AG04449 (cell line): ENCODE results near the gene FHAD1.

ENCODE experiments used
- CTCF ChIA-PET: fragments of 350-600 bp; formaldehyde crosslinking; extraction: SDS; loops from one replicate; lab custom pipeline; 2021; ENCODE audit warnings: antibody characterized with exemption; lab: Yijun Ruan, JAX
- POLR2A ChIA-PET: fragments of 400-600, 350-600 bp; formaldehyde crosslinking; extraction: SDS; loops from one replicate; lab custom pipeline; 2020; ENCODE audit warnings: antibody characterized with exemption, inconsistent platforms; lab: Yijun Ruan, JAX
- DNase-seq: peaks from one replicate; pipeline ENCODE4 v3.0.0-alpha.2; 2010; ENCODE audit warnings: low read depth, low spot score
- H3K4me3 ChIP-seq: 2 replicates; pipeline ENCODE4 v1.5.1; 2011; ENCODE audit warnings: low read depth, mild to moderate bottlenecking, control low read depth, low read length
- TF ChIP-seq, protein P1 (sequence below): IDR thresholded peaks from one replicate; pipeline ENCODE4 v1.5.1; 2011; ENCODE audit warnings: mild to moderate bottlenecking, moderate library complexity, low read length, control low read depth, inconsistent platforms; ENCODE audit not compliant: insufficient read depth; ENCODE audit errors: missing control alignments

FHAD1 gene

DNA sequence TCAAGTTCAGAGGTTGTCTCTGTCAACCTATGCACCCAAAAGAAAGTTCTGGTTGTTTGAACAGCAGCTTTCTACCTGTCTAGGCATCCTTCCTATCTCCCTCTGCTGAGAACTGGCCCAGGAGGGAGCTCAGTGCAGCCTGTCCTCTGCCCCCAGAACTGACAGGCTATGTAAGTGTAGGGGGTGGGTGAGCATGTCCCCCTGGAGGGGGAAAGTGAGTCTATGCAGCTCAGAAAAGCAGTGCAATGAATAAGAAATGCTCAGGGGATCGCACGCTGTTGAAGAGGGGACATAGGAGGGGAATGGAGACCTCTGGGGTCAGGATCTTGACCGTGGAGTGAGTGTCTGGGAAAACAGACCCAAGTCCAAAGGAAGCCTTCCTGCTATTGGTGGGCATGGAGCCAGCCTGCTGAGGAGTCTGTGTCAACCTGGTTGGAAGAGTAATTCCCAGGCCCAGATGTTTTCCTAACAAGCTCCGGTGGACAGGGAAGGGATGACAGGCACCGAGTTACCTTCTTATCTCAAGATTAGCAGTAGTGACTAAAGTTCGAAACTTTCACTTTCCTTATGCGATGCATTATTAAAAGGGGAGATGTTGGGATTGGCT lies 26.1 kb upstream of the FHAD1 start:
- no peak overlapping the region for H3K4me3 ChIP-seq
- TF ChIP-seq, protein P1, sequence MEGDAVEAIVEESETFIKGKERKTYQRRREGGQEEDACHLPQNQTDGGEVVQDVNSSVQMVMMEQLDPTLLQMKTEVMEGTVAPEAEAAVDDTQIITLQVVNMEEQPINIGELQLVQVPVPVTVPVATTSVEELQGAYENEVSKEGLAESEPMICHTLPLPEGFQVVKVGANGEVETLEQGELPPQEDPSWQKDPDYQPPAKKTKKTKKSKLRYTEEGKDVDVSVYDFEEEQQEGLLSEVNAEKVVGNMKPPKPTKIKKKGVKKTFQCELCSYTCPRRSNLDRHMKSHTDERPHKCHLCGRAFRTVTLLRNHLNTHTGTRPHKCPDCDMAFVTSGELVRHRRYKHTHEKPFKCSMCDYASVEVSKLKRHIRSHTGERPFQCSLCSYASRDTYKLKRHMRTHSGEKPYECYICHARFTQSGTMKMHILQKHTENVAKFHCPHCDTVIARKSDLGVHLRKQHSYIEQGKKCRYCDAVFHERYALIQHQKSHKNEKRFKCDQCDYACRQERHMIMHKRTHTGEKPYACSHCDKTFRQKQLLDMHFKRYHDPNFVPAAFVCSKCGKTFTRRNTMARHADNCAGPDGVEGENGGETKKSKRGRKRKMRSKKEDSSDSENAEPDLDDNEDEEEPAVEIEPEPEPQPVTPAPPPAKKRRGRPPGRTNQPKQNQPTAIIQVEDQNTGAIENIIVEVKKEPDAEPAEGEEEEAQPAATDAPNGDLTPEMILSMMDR: no peak
- POLR2A ChIA-PET: no interaction called here
- CTCF ChIA-PET: interaction anchor here (0.8 to 1.1 kb wide), 2 partner anchors 16 to 52 kb away, joined by 3 to 4 read pairs; no protein-coding TSS in a partner anchor
- DNase-seq: no peak

DNA sequence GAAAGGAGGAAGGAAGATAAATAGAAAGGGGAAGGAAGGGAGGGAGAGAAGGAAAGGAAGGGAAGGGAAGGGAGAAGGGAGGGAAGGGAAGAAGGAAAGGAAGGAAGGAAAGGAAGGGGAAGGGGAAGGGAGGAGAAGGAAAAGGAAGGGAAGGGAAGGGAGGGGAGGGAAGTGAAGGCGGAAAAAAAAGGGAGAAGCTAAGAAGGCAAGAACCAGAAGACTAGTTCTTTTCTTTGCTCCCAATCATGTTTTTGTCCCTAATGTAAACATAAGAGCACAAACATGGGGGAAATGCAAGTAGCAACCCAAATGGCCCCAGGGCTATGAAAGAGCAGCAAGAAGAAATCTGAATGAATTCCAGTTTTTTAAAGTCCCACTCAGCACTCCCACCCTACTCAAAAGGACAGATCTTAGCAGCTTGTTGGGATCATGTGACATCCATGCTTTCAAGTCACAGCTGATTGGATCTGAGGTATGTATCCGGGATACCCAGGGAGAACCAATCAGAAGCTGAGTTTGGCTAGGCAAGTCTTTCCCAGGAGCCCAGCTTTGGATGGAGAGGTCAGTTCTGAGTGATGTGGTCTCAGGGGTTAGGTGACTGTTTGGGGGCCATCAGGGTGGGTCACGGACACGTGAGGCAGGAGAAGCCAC lies 24.2 kb upstream of the FHAD1 start:
- DNase-seq: no peak
- CTCF ChIA-PET: interaction anchor here (0.7 to 1.8 kb wide), 3 partner anchors 13 to 81 kb away, joined by 3 to 4 read pairs (median 3); no protein-coding TSS in a partner anchor
- POLR2A ChIA-PET: no interaction called here
- TF ChIP-seq, protein P1: no peak
- no peak overlapping the region for H3K4me3 ChIP-seq

DNA sequence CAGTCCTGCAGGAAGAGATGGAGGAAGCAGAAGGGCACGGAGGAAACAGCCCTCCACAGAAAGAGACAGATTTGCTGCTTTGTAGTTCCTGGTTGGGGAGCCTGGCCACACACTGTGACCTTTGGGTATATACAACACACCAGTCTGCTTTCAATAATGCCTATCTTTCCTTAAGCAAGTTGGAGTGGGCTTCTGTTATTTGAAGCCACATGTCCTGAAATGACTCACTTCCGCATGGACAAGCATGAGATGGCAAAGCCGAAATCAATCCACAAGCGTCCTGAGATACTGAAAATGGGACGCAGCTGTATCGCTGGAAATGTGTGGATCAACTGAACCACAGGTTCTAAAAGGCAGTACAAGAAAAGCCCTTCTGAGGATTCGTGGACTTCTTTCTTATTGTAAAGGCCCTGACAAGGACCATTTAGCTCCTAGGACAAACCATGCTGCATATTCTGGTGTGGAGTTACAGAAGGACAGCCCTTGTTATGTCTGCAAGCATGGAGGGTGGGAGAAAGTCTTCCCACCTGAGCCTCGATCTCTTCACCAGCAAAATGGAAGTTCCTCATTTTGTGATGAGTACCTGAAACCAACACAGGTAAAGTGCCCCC lies 22.7 kb upstream of the FHAD1 start:
- H3K4me3 ChIP-seq: no peak overlapping the region
- TF ChIP-seq, protein P1: no peak
- no peak for DNase-seq
- POLR2A ChIA-PET: no interaction called here
- CTCF ChIA-PET: interaction anchor here (1.1 to 1.8 kb wide), 2 partner anchors 13 to 15 kb away, joined by 3 to 4 read pairs; no protein-coding TSS in a partner anchor

DNA sequence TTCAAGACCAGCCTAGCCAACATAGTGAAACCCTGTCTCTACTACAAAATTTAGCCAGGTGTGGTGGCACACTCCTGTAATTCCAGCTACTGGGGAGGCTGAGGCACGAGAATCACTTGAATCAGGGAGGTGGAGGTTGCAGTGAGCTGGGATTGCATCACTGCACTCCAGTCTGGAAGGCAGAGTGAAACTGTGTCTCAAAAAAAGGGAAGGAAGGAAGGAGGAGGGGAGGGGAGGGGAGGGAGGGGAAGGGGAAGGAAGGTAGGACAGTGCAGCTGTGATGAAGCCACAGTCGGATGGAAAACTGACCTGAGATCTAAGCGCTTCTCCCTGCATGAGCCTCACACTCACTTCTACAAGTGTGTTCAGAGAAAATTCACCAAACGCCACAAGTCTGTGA lies 22.0 kb upstream of the FHAD1 start:
- POLR2A ChIA-PET: no interaction called here
- no peak overlapping the region for H3K4me3 ChIP-seq
- TF ChIP-seq, protein P1: no peak
- no peak for DNase-seq
- CTCF ChIA-PET: interaction anchor here (1.0 kb wide), 1 partner anchor 72 kb away, joined by 3 read pairs; no protein-coding TSS in a partner anchor

DNA sequence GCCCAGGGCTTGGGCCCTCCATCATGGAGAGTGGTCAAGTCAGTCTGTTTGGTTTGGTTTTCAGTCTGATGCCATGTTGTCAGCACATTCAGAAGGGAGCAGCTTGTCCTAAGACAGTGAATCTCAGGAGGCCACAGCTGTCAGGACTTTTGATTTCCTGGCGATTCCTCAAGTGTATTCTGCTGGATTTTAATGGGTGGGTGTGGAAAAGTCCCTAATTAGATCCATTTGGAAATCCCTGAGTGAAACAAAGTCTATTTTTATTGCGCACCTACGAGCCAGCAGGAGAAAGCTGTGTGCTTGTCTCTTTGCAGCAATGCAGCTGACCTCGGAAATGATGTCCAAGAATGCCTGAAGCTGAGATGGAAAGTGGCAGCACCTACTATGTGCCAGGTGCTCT lies 21.6 kb upstream of the FHAD1 start:
- ChIA-PET CTCF (interaction anchor here (1.0 kb wide), 1 partner anchor 73 kb away, joined by 3 read pairs; no protein-coding TSS in a partner anchor), POLR2A (no interaction called here)
- no peak for DNase-seq
- TF ChIP-seq, protein P1: no peak
- H3K4me3 ChIP-seq: no peak overlapping the region
